GM04504 (cell line): Measurements from ENCODE around the gene RCCD1.
A peak's percentile ranks its signal among the peaks of the same experiment; 100 is the strongest.

Experiments
- DNase-seq: peaks from one replicate; pipeline ENCODE4 v3.0.0-alpha.2; 2012; ENCODE audit warnings: low read depth

RCCD1 gene

DNA sequence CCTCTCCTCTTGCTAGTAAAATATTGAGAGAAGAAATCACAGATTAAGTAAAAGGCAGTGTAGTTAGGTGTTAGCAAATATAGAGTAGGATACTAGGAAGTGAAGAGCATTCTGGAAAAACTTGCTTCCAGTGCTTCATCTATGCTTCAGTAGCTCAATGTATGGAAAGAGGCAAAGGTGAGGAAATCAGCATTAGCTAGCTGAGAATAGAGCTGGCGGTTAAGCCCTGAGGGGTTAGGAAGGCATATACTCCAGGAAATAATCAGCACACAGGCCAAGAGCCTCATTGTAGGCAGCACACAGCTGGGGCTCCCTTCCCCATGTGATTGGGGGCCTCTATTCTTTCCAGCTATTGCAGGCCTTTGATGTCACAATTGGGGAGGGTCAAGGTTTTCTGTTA, 13.8 kb downstream of the RCCD1 start:
- DNase-seq = no peak

- no peak for DNase-seq
These were observed 15.6 kb downstream of the RCCD1 start for GRCh38 chr15:90970274-90970673.

DNA sequence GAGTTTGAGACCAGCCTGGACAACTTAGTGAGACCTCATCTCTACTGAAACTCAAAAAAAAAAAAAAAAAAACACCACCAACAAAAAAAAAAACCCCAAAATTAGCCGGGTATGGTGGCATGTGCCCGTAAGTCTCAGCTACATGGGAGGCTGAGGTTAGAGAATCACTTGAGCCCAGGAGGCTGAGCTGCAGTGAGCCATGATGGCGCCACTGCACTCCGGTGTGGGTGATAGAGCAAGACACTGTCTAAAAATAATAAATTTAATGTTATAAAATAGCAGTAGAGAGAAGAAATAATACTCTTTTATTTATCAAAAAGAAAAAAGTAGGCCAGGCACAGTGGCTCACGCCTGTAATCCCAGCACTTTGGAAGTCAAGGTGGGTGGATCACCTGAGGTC, 17.4 kb downstream of the RCCD1 start:
- DNase-seq = no peak

GRCh38 chr15:90974216-90974615, 19.5 kb downstream of the RCCD1 start:
- DNase-seq = no peak

DNA sequence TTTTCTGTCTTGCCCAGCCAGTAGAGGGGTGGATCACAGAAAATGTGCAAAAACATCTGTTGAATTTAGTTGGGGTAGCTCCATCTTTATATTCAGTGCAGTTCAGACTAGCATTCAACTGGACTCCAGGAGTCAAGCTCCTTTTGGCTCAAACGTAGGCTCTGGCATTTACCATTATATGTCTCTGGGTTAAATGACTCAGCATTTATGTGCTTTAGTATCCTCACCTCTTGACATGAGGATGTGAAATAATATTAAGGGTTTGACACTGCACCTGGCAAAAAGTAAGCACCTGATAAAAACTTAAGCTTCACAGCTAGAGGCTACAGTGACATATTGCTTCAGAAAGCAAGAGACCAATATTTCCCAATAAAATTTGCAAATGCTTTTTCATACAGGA, 24.9 kb downstream of the RCCD1 start:
- DNase-seq = no peak

GRCh38 chr15:90981681-90982080, 27.0 kb downstream of the RCCD1 start:
- no peak for DNase-seq

DNA sequence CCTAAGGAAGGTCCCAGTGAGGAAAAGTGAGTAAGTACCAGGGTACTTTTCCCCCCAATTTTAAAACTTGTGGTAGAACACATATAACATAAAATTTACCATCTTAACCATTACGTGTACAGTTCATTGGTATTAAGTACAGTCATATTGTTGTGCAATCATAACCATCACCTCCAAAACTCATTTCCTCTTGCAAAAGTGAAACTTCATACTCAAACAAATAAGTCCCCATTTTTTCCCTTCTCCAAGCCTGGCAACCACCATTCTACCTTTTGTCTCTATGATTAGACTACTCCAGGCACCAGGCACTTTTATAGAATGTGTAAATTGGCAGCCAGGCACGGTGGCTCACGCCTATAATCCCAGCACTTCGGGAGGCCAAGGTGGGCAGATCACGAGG, 27.5 kb downstream of the RCCD1 start:
- no peak for DNase-seq

DNA sequence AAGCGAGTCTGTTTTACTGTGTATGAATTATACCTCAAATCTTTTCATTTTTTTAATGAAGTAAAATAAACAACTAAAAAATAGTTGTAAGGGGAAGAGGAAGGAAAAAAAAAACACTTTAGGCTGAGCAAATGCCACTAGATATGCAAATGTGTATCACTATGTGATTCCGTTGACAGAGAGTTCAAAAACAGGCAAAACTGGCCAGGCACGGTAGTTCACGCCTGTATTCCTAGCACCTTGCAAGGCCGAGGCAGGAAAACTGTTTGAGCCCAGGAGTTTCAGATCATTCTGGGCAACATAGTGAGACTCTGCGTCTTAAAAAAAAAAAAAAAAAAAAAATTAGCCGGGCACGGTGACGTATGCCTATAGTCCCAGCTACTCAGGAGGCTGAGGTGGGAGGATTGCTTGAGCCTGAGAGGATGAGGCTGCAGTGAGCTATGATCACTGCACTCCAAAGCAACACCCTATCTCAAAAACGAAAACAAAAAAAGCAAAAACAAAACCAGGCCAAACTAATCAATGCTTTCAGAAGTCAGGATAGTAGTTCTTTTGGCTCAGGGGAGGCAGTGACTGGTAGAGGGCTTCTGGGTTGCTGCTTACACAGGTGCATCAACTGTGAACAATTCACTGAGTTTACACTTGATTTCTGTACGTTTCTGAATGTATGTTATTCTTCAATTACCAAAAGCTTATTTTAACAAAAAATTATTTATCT, 32.3 kb downstream of the RCCD1 start:
- DNase-seq = no peak

DNA sequence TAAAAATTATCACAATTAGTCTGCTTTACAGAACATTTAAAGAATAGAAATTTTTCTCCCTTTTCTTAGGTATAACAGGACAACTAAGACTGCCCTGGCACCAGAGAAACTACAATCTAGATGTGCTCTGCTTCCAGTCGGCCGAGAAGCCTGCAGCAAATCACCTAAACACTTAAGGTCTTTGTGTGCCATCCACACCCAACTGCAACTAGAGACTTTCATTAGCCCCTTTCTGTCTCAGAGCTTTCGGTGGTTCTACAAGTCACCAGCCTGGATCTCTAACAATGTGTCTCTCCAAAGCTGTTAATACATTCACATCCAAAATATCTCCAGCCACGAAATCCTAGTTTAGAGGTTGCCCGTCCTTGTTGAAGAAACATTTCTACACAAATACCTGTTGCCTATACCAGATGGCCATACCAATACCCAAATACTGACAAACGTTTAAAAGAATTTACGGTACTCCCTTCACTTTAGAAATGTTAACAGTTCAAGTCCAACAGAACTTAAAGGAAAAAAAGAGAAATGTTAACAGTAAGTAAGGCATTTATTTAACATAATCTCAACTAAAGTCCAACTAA, 33.0 kb downstream of the RCCD1 start:
- DNase-seq = no peak

- DNase-seq = no peak
These were observed 33.6 kb downstream of the RCCD1 start for GRCh38 chr15:90988296-90988695.

GRCh38 chr15:90989040-90989768, 34.5 kb downstream of the RCCD1 start:
- DNase-seq = no peak

DNA sequence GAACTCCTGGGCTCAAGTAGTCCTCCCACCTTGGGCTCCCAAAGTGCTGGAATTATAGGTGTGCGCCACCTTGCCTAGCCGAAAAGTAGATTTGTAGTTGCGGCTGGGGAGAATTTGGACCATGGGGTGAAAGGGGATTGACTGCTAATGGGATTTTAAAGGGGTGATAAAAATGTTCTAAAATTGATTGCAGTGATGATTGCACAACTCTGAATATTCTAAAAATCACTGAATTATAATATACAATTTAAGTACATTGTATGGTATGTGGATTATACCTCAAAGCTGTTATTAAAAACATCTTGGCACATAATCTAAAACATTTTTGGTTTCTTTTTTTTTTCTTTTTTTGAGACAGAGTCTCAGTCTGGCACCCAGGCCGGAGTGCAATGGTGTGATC, 35.8 kb downstream of the RCCD1 start:
- DNase-seq = no peak

- DNase-seq = no peak
These were observed 37.1 kb downstream of the RCCD1 start for GRCh38 chr15:90991587-90992285.

GRCh38 chr15:90994059-90994416, 39.4 kb downstream of the RCCD1 start:
- DNase-seq = no peak

DNA sequence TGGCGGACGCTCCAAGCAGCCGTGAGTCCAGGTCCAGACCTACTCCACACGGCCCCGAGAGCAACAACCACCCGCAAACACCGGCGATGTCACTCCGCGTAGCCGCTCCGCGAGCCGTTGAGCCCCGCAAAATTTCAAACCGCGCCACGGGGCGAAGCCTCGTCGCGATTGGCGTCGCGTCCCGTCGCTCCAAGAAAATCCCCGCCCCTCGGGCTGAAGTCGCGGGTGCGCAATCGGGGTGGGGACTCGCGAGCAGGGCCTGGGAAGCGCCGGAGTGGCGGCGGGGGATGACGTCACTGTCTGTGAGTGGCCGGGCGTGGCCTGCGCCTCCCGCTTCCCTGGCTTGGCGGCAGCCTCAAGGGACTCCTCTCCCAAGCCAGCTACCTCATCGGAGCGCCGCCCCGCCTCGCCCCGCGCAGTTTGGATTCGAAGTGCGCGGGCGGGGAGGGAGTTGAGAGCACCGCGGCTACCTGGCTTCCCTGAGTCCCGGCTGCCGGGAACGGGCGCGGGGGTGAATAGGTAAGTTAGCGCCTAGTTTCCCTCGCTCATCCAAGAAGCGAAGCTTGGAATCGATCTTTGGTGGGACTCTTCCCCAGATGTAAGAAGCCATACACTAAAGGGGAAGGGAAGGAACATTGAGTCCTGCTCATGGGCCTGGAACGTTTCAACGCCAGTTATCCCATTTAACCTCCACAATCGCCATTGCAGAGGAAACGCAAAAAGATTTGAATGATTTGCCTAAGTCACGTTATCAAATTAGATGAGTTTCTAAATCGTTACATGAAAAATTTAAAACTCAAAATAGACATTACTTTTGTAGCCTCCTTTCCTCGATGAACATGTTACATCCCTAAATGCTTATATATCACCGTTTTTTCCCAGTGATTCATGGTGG, 40.0 kb downstream of the RCCD1 start, which contains the start of gene PRC1:
TSS of gene PRC1 (minus strand) at position 119 of the 895 bp plus-strand sequence. CDS start at position 1, 118 bp downstream.
- peak; percentile 91 for DNase-seq

DNA sequence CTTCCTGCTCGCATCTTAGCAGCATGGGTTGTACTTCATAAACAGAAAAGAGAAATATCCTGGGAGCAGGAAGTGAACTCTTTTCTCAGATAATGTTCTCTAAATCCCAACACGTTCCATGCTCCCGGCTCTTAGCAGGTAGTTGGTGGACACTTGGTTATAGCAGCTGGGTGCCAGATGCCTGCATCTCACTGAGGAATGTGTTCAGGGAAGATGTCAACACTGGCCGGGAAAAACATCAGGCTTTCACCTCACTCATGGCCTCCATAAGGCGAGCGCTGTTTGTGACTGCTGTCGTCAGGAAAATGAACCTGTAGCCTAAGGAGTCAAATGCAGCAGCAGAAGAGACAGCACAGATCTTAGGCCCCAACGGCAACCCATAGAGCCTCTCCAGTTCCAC, 44.1 kb downstream of the RCCD1 start:
- no peak for DNase-seq

GRCh38 chr15:91001209-91001608, 46.5 kb downstream of the RCCD1 start:
- DNase-seq = no peak

GRCh38 chr15:91007266-91007665, 52.6 kb downstream of the RCCD1 start:
- no peak for DNase-seq
